Heart right ventricle (tissue), 16 donors: ENCODE data around the gene DEPDC5. TPM values are rescaled to one million over a fixed set of nuclear protein-coding genes. Genes with fewer than 3 reads are reported as not detected.

Experiments
- ATAC-seq, 8 donors: fragments of 200-7000 bp; cut with Tn5 transposase; one replicate each; pipeline ENCODE4 v1.9.1; 2020; ENCODE audit warnings: mild to moderate bottlenecking in 8 of 8, moderate library complexity in 8 of 8, moderate number of reproducible peaks in 1 of 8
- DNase-seq, 2 donors: peaks; one replicate each; pipeline ENCODE4 v3.0.0-alpha.2; 2020
- H3K27ac ChIP-seq, 10 donors: fragments of 200-600 bp; sonication (generic) in 2 of 10; one replicate each; pipeline versions ENCODE4 v1.5.0 to v1.8.0; 2020 to 2022; ENCODE audit warnings: mild to moderate bottlenecking in 3 of 10
- H3K27me3 ChIP-seq, 7 donors: fragments of 200-600 bp; one replicate each; pipeline ENCODE4 v1.8.0; 2021 to 2022; ENCODE audit warnings: mild to moderate bottlenecking in 2 of 7
- H3K36me3 ChIP-seq, 9 donors: fragments of 200-600 bp; sonication (generic) in 1 of 9; one replicate each; pipeline versions ENCODE4 v1.5.0 to v1.8.0; 2020 to 2022; ENCODE audit warnings: mild to moderate bottlenecking in 2 of 9
- H3K4me1 ChIP-seq, 9 donors: fragments of 200-600 bp; sonication (generic) in 1 of 9; one replicate each; pipeline versions ENCODE4 v1.5.0 to v1.8.0; 2020 to 2022; ENCODE audit warnings: mild to moderate bottlenecking in 4 of 9
- H3K4me3 ChIP-seq, 10 donors: fragments of 200-600 bp; sonication (generic) in 2 of 10; one replicate each; pipeline versions ENCODE4 v1.5.0 to v1.8.0; 2020 to 2022; ENCODE audit warnings: mild to moderate bottlenecking in 7 of 10, moderate library complexity in 2 of 10
- H3K9me3 ChIP-seq, 11 donors: fragments of 200-600 bp in 10 of 11; sonication (generic) in 2 of 11; one replicate each; pipeline versions ENCODE4 v1.5.0 to v1.8.0; 2013 to 2022; ENCODE audit warnings: mild to moderate bottlenecking in 2 of 11, control low read depth in 1 of 11, moderate library complexity in 1 of 11
- WGBS, 2 donors: extraction: QIAGEN DNeasy Blood & Tissue Kit; methylation state at CpG; one replicate each; pipeline ENCODE4 v1.1.7; 2013; ENCODE audit warnings: inconsistent platforms in 1 of 2; 5-methylcytosine and 5-hydroxymethylcytosine counted together
- intact Hi-C, 10 donors: fragments of 100-400 bp; cut with DNase I; formaldehyde crosslinking; loops; one replicate each; pipeline versions ENCODE4 v1.11.1 to v1.14.2; 2022
- polyA plus RNA-seq, 2 donors: library from polyadenylated mRNA; stranded (reverse); fragments of 200-250 nt; gene quantifications; one replicate each; pipeline ENCODE4 v1.2.3, GENCODE V29; 2013
- total RNA-seq, 10 donors: library from RNA; stranded (reverse); fragmentation: NEBNext Ultra II Directional in 3 of 10; extraction: Animal tissue kit (Norgen Biotek cat#: 25700) in 3 of 10; gene quantifications; one replicate each; pipeline versions ENCODE4 v1.2.1 to v1.2.4, GENCODE V29; 2021 to 2023
- TF ChIP-seq, protein P1 (sequence below), 9 donors: fragments of 200-600 bp; sonication (generic) in 2 of 9; IDR thresholded peaks; one replicate each; pipeline versions ENCODE4 v1.5.0 to v1.8.0; 2021 to 2022; ENCODE audit warnings: antibody characterized with exemption in 9 of 9, mild to moderate bottlenecking in 5 of 9, moderate library complexity in 1 of 9
- donor health status: Arrhythmogenic right ventricular cardiomyopathy.
- donor health status: ischemic (EF 13 %, LVEDD 7.1; RV severe dilation, severe dysfunction).
- donor health status: healthy with polysubstance abuse.
- donor health status: DM: no; HTN: yes; CAD: no.
- donor health status: DM: no; HTN: no; CAD: no.
- donor health status: ischemic (EF 25% LVEDD 6.9; RV normal size, moderate dysfunction).
- donor health status: ischemic (EF 25% LVEDD 5.7; RV mildly dilated, moderate dysfunction).
- donor health status: healthy.
- donor health status: DM: yes; HTN: yes; CAD: no.
- donor health status: Ischemic cardiomyopathy.
- donor health status: ischemic (EF 35%, LVEDD 5.7; RV mildly dilated, moderate dysfunction).
- donor health status: nonischemic (EF 11% LVEDD 7.7; RV severe dilation, severe dysfunction).
- donor health status: DM: yes; HTN: yes; CAD: no.
- donor health status: PGD.
- donor health status: ischemic (EF 29% LVEDD 5.4; RV normal size, mild dysfunction).
- donor health status: nonischemic (EF 23%, LVEDD 6.1; RV moderate dilation, normal function).

DEPDC5 gene
- total and polyA plus RNA-seq, 12 donors = 6.2 to 19.1 (median 14.4) TPM

- TF ChIP-seq, protein P1, sequence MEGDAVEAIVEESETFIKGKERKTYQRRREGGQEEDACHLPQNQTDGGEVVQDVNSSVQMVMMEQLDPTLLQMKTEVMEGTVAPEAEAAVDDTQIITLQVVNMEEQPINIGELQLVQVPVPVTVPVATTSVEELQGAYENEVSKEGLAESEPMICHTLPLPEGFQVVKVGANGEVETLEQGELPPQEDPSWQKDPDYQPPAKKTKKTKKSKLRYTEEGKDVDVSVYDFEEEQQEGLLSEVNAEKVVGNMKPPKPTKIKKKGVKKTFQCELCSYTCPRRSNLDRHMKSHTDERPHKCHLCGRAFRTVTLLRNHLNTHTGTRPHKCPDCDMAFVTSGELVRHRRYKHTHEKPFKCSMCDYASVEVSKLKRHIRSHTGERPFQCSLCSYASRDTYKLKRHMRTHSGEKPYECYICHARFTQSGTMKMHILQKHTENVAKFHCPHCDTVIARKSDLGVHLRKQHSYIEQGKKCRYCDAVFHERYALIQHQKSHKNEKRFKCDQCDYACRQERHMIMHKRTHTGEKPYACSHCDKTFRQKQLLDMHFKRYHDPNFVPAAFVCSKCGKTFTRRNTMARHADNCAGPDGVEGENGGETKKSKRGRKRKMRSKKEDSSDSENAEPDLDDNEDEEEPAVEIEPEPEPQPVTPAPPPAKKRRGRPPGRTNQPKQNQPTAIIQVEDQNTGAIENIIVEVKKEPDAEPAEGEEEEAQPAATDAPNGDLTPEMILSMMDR (IDR thresholded peaks at IDR 0.05) = no peak
- Histone ChIP-seq H3K27ac (no peak overlapping the region), H3K9me3 (no peaks in the 10 kb centered on the region), H3K4me3 (no peak overlapping the region), H3K36me3 (peaks cover 0 to 80% (median 0%) of the 10 kb centered on the region in 9 donors), H3K4me1 (peaks cover 0 to 49% (median 24%) of the 10 kb centered on the region in 9 donors), H3K27me3 (no peaks in the 10 kb centered on the region)
- 83 to 87% methylated on average over 3 of the region's 3 CpGs for WGBS, 2 donors
- intact Hi-C loops = loop anchor here in 2 of 10 donors (10.0 kb wide), 2 partner anchors 67 to 203 kb away; partner anchors contain the start of gene YWHAH (in 1 of the 2)
- ATAC-seq = no peak
- no peak for DNase-seq
Observed at GRCh38 chr22:31742115-31742514, 11.7 kb upstream of the DEPDC5 start.

DNA sequence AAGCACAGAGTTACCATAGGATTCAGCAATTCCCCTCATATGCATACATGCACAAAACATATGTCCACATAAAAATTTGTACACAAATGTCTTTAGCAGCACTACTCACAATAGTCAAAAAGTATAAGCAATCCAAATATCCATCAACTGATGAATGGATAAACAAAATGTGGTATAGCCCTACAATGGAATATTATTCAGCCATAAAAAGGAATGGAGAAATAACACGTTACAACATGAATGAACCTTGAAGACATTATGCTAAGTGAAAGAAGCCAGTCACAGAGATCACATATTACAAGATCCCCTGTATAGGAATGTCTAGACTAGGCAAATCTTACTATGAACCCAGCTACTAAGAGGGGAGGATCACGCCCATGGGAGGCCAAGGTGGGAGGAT is 11.1 kb upstream of the DEPDC5 start:
- H3K4me3 ChIP-seq = no peak overlapping the region

GRCh38 chr22:31743871-31744270 is 9.9 kb upstream of the DEPDC5 start:
- H3K9me3 ChIP-seq = no peaks in the 10 kb centered on the region
- H3K27ac ChIP-seq = no peak overlapping the region
- H3K4me1 ChIP-seq = peaks cover 4 to 57% (median 31%) of the 10 kb centered on the region in 9 donors
- 89 to 97% methylated on average over 7 of the region's 7 CpGs for WGBS, 2 donors
- ATAC-seq = no peak
- H3K36me3 ChIP-seq = peaks cover 0 to 66% (median 0%) of the 10 kb centered on the region in 9 donors
- TF ChIP-seq, protein P1 (IDR thresholded peaks at IDR 0.05) = no peak
- DNase-seq = no peak
- H3K27me3 ChIP-seq = no peaks in the 10 kb centered on the region
- no peak overlapping the region for H3K4me3 ChIP-seq
- intact Hi-C loops = loop anchor here in 2 of 10 donors (10.0 kb wide), 2 partner anchors 69 to 201 kb away; partner anchors contain the start of gene YWHAH (in 1 of the 2)

More for the DNA sequence above, 11.1 kb upstream of the DEPDC5 start:
- TF ChIP-seq, protein P1 (IDR thresholded peaks at IDR 0.05) = no peak
- Histone ChIP-seq H3K9me3 (no peaks in the 10 kb centered on the region), H3K36me3 (peaks cover 0 to 78% (median 0%) of the 10 kb centered on the region in 9 donors), H3K27ac (no peak overlapping the region), H3K27me3 (no peaks in the 10 kb centered on the region), H3K4me1 (peaks cover 0 to 54% (median 25%) of the 10 kb centered on the region in 9 donors)
- WGBS, 2 donors = 98% methylated on average over 2 of the region's 2 CpGs
- ATAC-seq (no peak), DNase-seq (no peak)
- intact Hi-C loops = loop anchor here in 2 of 10 donors (10.0 kb wide), 2 partner anchors 68 to 202 kb away; partner anchors contain the start of gene YWHAH (in 1 of the 2)

DNA sequence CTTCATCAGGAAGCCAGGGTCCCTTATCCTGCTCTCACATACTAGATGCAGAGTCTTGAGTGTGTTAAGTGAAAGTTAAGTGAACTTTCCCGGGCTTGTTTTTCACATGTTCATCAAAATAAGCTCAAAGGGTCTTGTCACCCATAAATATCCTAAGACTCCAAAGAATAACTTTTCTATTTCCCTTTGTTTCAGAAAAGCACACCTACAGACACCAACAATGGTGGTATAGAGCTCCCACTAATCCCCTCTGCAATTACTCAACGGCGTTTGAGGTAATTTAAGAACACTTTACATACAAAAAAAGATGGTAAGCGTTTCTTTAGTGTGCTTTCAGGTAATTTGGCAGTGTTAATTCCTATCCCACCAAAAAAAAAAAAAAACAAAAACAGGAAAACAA is 6.4 kb upstream of the DEPDC5 start:
- intact Hi-C loops = loop anchor here in 2 of 10 donors (10.0 kb wide), 2 partner anchors 73 to 197 kb away; partner anchors contain the start of gene YWHAH (in 1 of the 2)
- Histone ChIP-seq H3K27ac (no peak overlapping the region), H3K4me3 (no peak overlapping the region), H3K36me3 (peaks cover 0 to 39% (median 0%) of the 10 kb centered on the region in 9 donors), H3K4me1 (peaks cover 6 to 46% (median 30%) of the 10 kb centered on the region in 9 donors), H3K27me3 (no peaks in the 10 kb centered on the region), H3K9me3 (no peaks in the 10 kb centered on the region)
- DNase-seq (no peak), ATAC-seq (no peak)
- 69 to 74% methylated on average over 4 of the region's 4 CpGs for WGBS, 2 donors
- TF ChIP-seq, protein P1 (IDR thresholded peaks at IDR 0.05) = no peak
